ENCODE results near the gene EXD3.
"Not testable (repeated sequence)": the region's sequence is repeated elsewhere in the genome, so short reads cannot be mapped to it uniquely, and the experiment has no call there.

Gene EXD3

GRCh38 chr9:137388589-137389427 lies 34.2 kb downstream of the EXD3 start:
- Histone ChIP-seq H3K9ac (ENCODE audit: low read depth, low read length) (no peak overlapping the region), H3K9me3 (replicated peaks; ENCODE audit: low read length) (no peaks in the 10 kb centered on the region), H3K4me3 (ENCODE audit: low read length) (no peak overlapping the region), H3K4me2 (ENCODE audit: low read length) (no peak overlapping the region), H3K36me3 (ENCODE audit: insufficient read depth, low read length) (no peaks in the 10 kb centered on the region), H3K27me3 (ENCODE audit: control insufficient read depth, insufficient read depth, low read length) (no peaks in the 10 kb centered on the region), H3K4me1 (ENCODE audit: control insufficient read depth, insufficient read depth, low read length) (peaks cover 10% of the 10 kb centered on the region)

- Histone ChIP-seq H3K36me3 (ENCODE audit: insufficient read depth, low read length) (no peaks in the 10 kb centered on the region), H3K4me2 (ENCODE audit: low read length) (no peak overlapping the region), H3K4me3 (ENCODE audit: low read length) (no peak overlapping the region), H3K4me1 (ENCODE audit: control insufficient read depth, insufficient read depth, low read length) (peaks cover 10% of the 10 kb centered on the region), H3K9ac (ENCODE audit: low read depth, low read length) (no peak overlapping the region), H3K27me3 (ENCODE audit: control insufficient read depth, insufficient read depth, low read length) (no peaks in the 10 kb centered on the region), H3K9me3 (replicated peaks; ENCODE audit: low read length) (no peaks in the 10 kb centered on the region)
Observed at GRCh38 chr9:137387891-137388560, 34.9 kb downstream of the EXD3 start.

GRCh38 chr9:137387114-137387890 lies 35.7 kb downstream of the EXD3 start:
- Histone ChIP-seq H3K4me2 (ENCODE audit: low read length) (no peak overlapping the region), H3K9ac (ENCODE audit: low read depth, low read length) (no peak overlapping the region), H3K4me3 (ENCODE audit: low read length) (no peak overlapping the region), H3K4me1 (ENCODE audit: control insufficient read depth, insufficient read depth, low read length) (peaks cover 10% of the 10 kb centered on the region), H3K27me3 (ENCODE audit: control insufficient read depth, insufficient read depth, low read length) (no peaks in the 10 kb centered on the region), H3K9me3 (replicated peaks; ENCODE audit: low read length) (no peaks in the 10 kb centered on the region), H3K36me3 (ENCODE audit: insufficient read depth, low read length) (no peaks in the 10 kb centered on the region)

GRCh38 chr9:137386507-137387113 lies 36.4 kb downstream of the EXD3 start:
- H3K9ac ChIP-seq (ENCODE audit: low read depth, low read length); H3K4me2 ChIP-seq (ENCODE audit: low read length); H3K27me3 ChIP-seq (ENCODE audit: control insufficient read depth, insufficient read depth, low read length); H3K9me3 ChIP-seq (replicated peaks; ENCODE audit: low read length); H3K4me3 ChIP-seq (ENCODE audit: low read length); H3K36me3 ChIP-seq (ENCODE audit: insufficient read depth, low read length): not testable (repeated sequence)
- peaks cover 10% of the 10 kb centered on the region for H3K4me1 ChIP-seq (ENCODE audit: control insufficient read depth, insufficient read depth, low read length)

GRCh38 chr9:137385061-137385655 lies 37.8 kb downstream of the EXD3 start:
- Histone ChIP-seq H3K36me3 (ENCODE audit: insufficient read depth, low read length) (no peaks in the 10 kb centered on the region), H3K4me1 (ENCODE audit: control insufficient read depth, insufficient read depth, low read length) (no peaks in the 10 kb centered on the region), H3K9me3 (replicated peaks; ENCODE audit: low read length) (no peaks in the 10 kb centered on the region), H3K27me3 (ENCODE audit: control insufficient read depth, insufficient read depth, low read length) (no peaks in the 10 kb centered on the region), H3K4me2 (ENCODE audit: low read length) (no peak overlapping the region), H3K4me3 (ENCODE audit: low read length) (no peak overlapping the region), H3K9ac (ENCODE audit: low read depth, low read length) (no peak overlapping the region)

GRCh38 chr9:137383784-137384756 lies 38.9 kb downstream of the EXD3 start:
- H3K4me2 ChIP-seq (ENCODE audit: low read length): no peak overlapping the region
- no peaks in the 10 kb centered on the region for H3K4me1 ChIP-seq (ENCODE audit: control insufficient read depth, insufficient read depth, low read length)
- no peak overlapping the region for H3K9ac ChIP-seq (ENCODE audit: low read depth, low read length)
- no peaks in the 10 kb centered on the region for H3K27me3 ChIP-seq (ENCODE audit: control insufficient read depth, insufficient read depth, low read length)
- no peak overlapping the region for H3K4me3 ChIP-seq (ENCODE audit: low read length)
- H3K36me3 ChIP-seq (ENCODE audit: insufficient read depth, low read length): no peaks in the 10 kb centered on the region
- H3K9me3 ChIP-seq (replicated peaks; ENCODE audit: low read length): no peaks in the 10 kb centered on the region

GRCh38 chr9:137383081-137383783 lies 39.7 kb downstream of the EXD3 start:
- no peaks in the 10 kb centered on the region for H3K4me1 ChIP-seq (ENCODE audit: control insufficient read depth, insufficient read depth, low read length)
- no peak overlapping the region for H3K4me2 ChIP-seq (ENCODE audit: low read length)
- no peaks in the 10 kb centered on the region for H3K9me3 ChIP-seq (replicated peaks; ENCODE audit: low read length)
- H3K36me3 ChIP-seq (ENCODE audit: insufficient read depth, low read length): no peaks in the 10 kb centered on the region
- no peaks in the 10 kb centered on the region for H3K27me3 ChIP-seq (ENCODE audit: control insufficient read depth, insufficient read depth, low read length)
- H3K4me3 ChIP-seq (ENCODE audit: low read length): no peak overlapping the region
- no peak overlapping the region for H3K9ac ChIP-seq (ENCODE audit: low read depth, low read length)

- Histone ChIP-seq H3K9ac (ENCODE audit: low read depth, low read length) (no peak overlapping the region), H3K4me3 (ENCODE audit: low read length) (no peak overlapping the region), H3K4me1 (ENCODE audit: control insufficient read depth, insufficient read depth, low read length) (no peaks in the 10 kb centered on the region)
Observed at GRCh38 chr9:137382444-137383080, 40.4 kb downstream of the EXD3 start.

GRCh38 chr9:137381501-137382443 lies 41.2 kb downstream of the EXD3 start:
- H3K27me3 ChIP-seq (ENCODE audit: control insufficient read depth, insufficient read depth, low read length): no peaks in the 10 kb centered on the region
- H3K9ac ChIP-seq (ENCODE audit: low read depth, low read length): no peak overlapping the region
- H3K4me2 ChIP-seq (ENCODE audit: low read length): no peak overlapping the region
- H3K9me3 ChIP-seq (replicated peaks; ENCODE audit: low read length): no peaks in the 10 kb centered on the region
- H3K36me3 ChIP-seq (ENCODE audit: insufficient read depth, low read length): no peaks in the 10 kb centered on the region
- no peak overlapping the region for H3K4me3 ChIP-seq (ENCODE audit: low read length)
- no peaks in the 10 kb centered on the region for H3K4me1 ChIP-seq (ENCODE audit: control insufficient read depth, insufficient read depth, low read length)

More at GRCh38 chr9:137382444-137383080, 40.4 kb downstream of the EXD3 start:
- Histone ChIP-seq H3K27me3 (ENCODE audit: control insufficient read depth, insufficient read depth, low read length) (no peaks in the 10 kb centered on the region), H3K36me3 (ENCODE audit: insufficient read depth, low read length) (no peaks in the 10 kb centered on the region), H3K4me2 (ENCODE audit: low read length) (no peak overlapping the region), H3K9me3 (replicated peaks; ENCODE audit: low read length) (no peaks in the 10 kb centered on the region)
